A673 (cell line): ENCODE results near the gene ZPR1.

Source experiments
- EZH2 ChIP-seq: fragments of 200-600 bp; sonication (generic); IDR thresholded peaks from 2 replicates; pipeline ENCODE4 v1.6.1; 2017; ENCODE audit warnings: borderline replicate concordance, low read depth, mild to moderate bottlenecking, mixed read lengths, antibody characterized with exemption, low read length; ENCODE audit not compliant: poor library complexity, severe bottlenecking
- TF ChIP-seq, protein P1 (sequence below): fragments of 300-800, 200-600 bp; sonication (generic); conservative IDR thresholded peaks from 2 replicates; pipeline ENCODE4 v1.5.1; 2017; ENCODE audit warnings: low read depth, mild to moderate bottlenecking, antibody characterized with exemption, low read length, moderate library complexity, mixed read lengths

GRCh38 chr11:116813781-116814471 is 26.1 kb upstream of the ZPR1 start:
- TF ChIP-seq, protein P1, sequence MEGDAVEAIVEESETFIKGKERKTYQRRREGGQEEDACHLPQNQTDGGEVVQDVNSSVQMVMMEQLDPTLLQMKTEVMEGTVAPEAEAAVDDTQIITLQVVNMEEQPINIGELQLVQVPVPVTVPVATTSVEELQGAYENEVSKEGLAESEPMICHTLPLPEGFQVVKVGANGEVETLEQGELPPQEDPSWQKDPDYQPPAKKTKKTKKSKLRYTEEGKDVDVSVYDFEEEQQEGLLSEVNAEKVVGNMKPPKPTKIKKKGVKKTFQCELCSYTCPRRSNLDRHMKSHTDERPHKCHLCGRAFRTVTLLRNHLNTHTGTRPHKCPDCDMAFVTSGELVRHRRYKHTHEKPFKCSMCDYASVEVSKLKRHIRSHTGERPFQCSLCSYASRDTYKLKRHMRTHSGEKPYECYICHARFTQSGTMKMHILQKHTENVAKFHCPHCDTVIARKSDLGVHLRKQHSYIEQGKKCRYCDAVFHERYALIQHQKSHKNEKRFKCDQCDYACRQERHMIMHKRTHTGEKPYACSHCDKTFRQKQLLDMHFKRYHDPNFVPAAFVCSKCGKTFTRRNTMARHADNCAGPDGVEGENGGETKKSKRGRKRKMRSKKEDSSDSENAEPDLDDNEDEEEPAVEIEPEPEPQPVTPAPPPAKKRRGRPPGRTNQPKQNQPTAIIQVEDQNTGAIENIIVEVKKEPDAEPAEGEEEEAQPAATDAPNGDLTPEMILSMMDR: no peak
- TF ChIP-seq EZH2: no peak
